Measurements from ENCODE around the gene YIPF2. TPM values are rescaled to one million over a fixed set of nuclear protein-coding genes. Genes with fewer than 3 reads are reported as not detected.

Gene YIPF2
- total and polyA plus RNA-seq, 10 of the 15 experiments (the other 5 are each of a cell fraction or from before 2014, with no cell fraction given) = 0.92 to 38.9 (median 17.6) TPM

GRCh38 chr19:10911579-10912363 is 16.7 kb downstream of the YIPF2 start:
- no TSS peak for BruUV-seq (replicated peaks)
- FAIRE-seq (no peak), ATAC-seq (no peak), DNase-seq (ENCODE audit: low read depth, low spot score) (no peak)
- in situ Hi-C loops (cut with MboI) = no loop called here
- Histone ChIP-seq H4K20me1 (ENCODE audit: control insufficient read depth, insufficient read depth) (no peaks in the 10 kb centered on the region), H3K4me2 (ENCODE audit: control insufficient read depth, insufficient read depth) (no peak overlapping the region), H3K4me3 (no peak overlapping the region), H3K9me3 (replicated peaks; ENCODE audit: control insufficient read depth, insufficient read depth, low read length) (no peaks in the 10 kb centered on the region), H3K36me3 (ENCODE audit: control insufficient read depth in 2 of 2, insufficient read depth in 2 of 2, low read length in 1 of 2) (peaks cover 18 to 58% of the 10 kb centered on the region in 2 experiments), H2AFZ (ENCODE audit: control insufficient read depth, low read depth, low read length) (no peak overlapping the region), H3K27me3 (replicated peaks in 1 of 2; ENCODE audit: control insufficient read depth in 2 of 2, insufficient read depth in 2 of 2, low read length in 1 of 2) (no peaks in the 10 kb centered on the region), H3K79me2 (ENCODE audit: control insufficient read depth, insufficient read depth, low read length) (no peaks in the 10 kb centered on the region), H3K4me1 (ENCODE audit: control insufficient read depth, insufficient read depth, low read length) (no peaks in the 10 kb centered on the region), H3K27ac (ENCODE audit: control insufficient read depth, insufficient read depth) (no peak overlapping the region), H3K9ac (ENCODE audit: control insufficient read depth, insufficient read depth, low read length) (no peak overlapping the region)
- ChIA-PET SMC1A (ENCODE audit: uncharacterized antibody, unreplicated experiment) (interaction anchor here (1.2 kb wide), 1 partner anchor 48 kb away, joined by 3 read pairs; no protein-coding TSS in a partner anchor), RAD21 (ENCODE audit: unreplicated experiment) (no interaction called here), POLR2A (interaction anchor here (0.6 kb wide), 1 partner anchor 28 kb away, joined by 7 read pairs; no protein-coding TSS in a partner anchor), CTCF (no interaction called here)
- intact Hi-C loops (cut with micrococcal nuclease; ENCODE audit: unreplicated experiment) = no loop called here
- 95% methylated on average over 25 of the region's 31 CpGs for WGBS (ENCODE audit: insufficient coverage, insufficient replicate concordance, low lambda C conversion rate, missing lambda C conversion rate)
- TF ChIP-seq TARDBP (IDR thresholded peaks at IDR 0.05; ENCODE audit: borderline replicate concordance) (no peak), CEBPZ (IDR thresholded peaks at IDR 0.05; ENCODE audit: low read depth, low read length) (no peak), RBBP5 (conservative IDR thresholded peaks at IDR 0.05) (no peak), SIX5 (IDR thresholded peaks at IDR 0.05; ENCODE audit: low read depth, low read length, severe bottlenecking) (no peak), JUND (IDR thresholded peaks at IDR 0.05; ENCODE audit: low read depth, low read length) (no peak), EZH2 (IDR thresholded peaks at IDR 0.05; ENCODE audit: borderline replicate concordance, control insufficient read depth, low read depth, low read length) (no peak), POLR2AphosphoS5 (IDR thresholded peaks at IDR 0.05; ENCODE audit: low read length) (no peak), JUNB (IDR thresholded peaks at IDR 0.05) (no peak), HCFC1 (IDR thresholded peaks at IDR 0.05; ENCODE audit: low read length) (no peak), SMAD5 (IDR thresholded peaks at IDR 0.05; ENCODE audit: low read depth) (no peak), SIN3A (IDR thresholded peaks at IDR 0.05; ENCODE audit: low read depth, low read length) (no peak), RELA (IDR thresholded peaks at IDR 0.05; ENCODE audit: borderline replicate concordance, partially characterized antibody) (no peak), POLR2AphosphoS2 (IDR thresholded peaks at IDR 0.05; ENCODE audit: low read depth, low read length) (no peak), SUZ12 (IDR thresholded peaks at IDR 0.05; ENCODE audit: unreplicated experiment) (no peak), ATF3 (IDR thresholded peaks at IDR 0.05; ENCODE audit: borderline replicate concordance, extremely low read depth, low read depth, low read length) (no peak), BCL11A (IDR thresholded peaks at IDR 0.05; ENCODE audit: low read depth, low read length) (no peak), NBN (IDR thresholded peaks at IDR 0.05) (no peak)
